IPS-20b (cell line): ENCODE data around the gene FGR.
"Not testable (repeated sequence)": the region's sequence is repeated elsewhere in the genome, so short reads cannot be mapped to it uniquely, and the experiment has no call there.

Experiments
- H3K27ac ChIP-seq: one replicate; pipeline ENCODE4 v1.5.1; 2013; ENCODE audit warnings: low read length
- H3K27me3 ChIP-seq: 2 replicates; pipeline ENCODE4 v1.6.1; 2013; ENCODE audit warnings: mild to moderate bottlenecking, low read length, inconsistent platforms; ENCODE audit not compliant: insufficient read depth
- H3K36me3 ChIP-seq: 2 replicates; pipeline ENCODE4 v1.6.1; 2013; ENCODE audit warnings: low read depth, mild to moderate bottlenecking, inconsistent platforms, low read length, moderate library complexity; ENCODE audit not compliant: insufficient read depth
- H3K4me1 ChIP-seq: 2 replicates; pipeline ENCODE4 v1.6.1; 2013; ENCODE audit warnings: mild to moderate bottlenecking, control low read depth, inconsistent platforms, low read length, moderate library complexity; ENCODE audit not compliant: insufficient read depth
- H3K4me3 ChIP-seq: 2 replicates; pipeline ENCODE4 v1.5.1; 2013; ENCODE audit warnings: mild to moderate bottlenecking, low read length, inconsistent platforms
- H3K9ac ChIP-seq: 2 replicates; pipeline ENCODE4 v1.6.1; 2013; ENCODE audit warnings: low read depth, mild to moderate bottlenecking, inconsistent platforms, low read length, moderate library complexity
- H3K9me3 ChIP-seq: 2 replicates; pipeline ENCODE4 v1.6.1; 2013; ENCODE audit warnings: mild to moderate bottlenecking, low read depth, low read length, inconsistent platforms; ENCODE audit not compliant: insufficient read depth

The FGR gene

DNA sequence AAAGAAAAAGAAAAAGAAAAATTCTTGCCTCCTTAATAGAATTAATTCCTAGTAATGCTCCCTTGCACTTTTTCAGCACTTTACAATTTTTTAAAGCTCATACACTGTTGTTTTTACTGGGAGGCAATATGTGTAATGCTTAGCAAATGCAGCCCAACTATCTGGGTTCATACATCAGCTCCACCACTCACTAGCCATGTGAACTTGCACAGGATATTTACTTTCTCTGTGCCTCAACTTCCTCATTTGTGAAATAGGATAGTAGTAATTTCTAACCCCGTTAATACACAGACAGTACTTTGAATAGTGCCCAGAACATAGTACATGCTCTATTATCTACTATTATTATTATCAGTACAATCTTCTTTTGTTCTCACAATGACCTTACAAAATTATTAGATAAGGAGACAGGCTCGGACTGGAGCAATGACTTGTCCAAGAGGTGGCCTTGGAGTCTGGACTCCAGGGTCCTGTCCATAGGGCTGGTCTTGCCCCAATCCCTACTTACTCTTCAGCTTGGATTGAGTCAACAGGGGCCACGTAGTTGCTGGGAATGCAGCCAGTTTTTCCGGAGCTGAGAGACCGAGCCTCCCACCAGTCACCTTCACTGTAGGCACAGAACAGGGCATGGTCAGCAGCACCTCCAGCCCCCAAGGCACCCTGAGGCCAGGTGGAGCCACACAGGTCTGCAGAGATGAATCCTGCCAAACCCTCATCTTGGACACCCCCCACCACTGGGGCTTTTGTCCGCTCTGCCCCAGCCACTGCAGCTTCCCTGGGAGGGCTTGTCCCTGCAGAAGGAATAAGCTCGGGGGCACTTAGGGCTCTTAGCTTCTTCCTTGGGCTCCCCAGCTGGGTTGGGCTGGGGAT lies 13.7 kb downstream of the FGR start:
- H3K9ac ChIP-seq: no peak overlapping the region
- H3K4me1 ChIP-seq: peaks cover 7% of the 10 kb centered on the region; the same call in 1 of the 2 replicates

DNA sequence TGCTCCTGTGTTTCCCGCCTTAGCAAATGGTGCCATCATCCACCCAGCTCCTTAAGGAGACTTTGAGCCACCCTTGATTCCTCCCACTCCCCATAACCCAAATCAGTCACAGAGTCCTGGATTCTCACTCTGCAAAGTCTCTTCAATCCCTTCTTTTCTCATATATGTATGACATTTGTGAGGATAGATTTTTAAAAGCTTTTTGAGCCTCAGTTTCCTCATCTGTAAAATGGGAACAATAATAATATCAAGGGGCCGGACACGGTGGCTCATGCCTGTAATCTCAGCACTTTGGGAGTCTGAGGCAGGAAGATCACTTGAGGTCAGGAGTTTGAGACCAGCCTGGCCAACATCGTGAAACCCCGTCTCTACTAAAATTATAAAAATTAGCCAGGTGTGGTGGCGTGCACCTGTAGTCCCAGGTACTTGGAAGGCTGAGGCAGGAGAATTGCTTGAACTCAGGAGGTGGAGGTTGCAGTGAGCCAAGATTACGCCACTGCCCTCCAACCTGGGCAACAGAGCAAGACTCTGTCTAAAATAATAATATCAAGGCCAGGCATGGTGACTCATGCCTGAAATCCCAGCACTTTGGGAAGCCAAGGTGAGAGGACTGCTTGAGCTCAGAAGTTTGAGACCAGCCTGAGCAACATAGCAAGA lies 15.1 kb downstream of the FGR start:
- peaks cover 17% of the 10 kb centered on the region for H3K27me3 ChIP-seq
- not testable (repeated sequence) for H3K9ac ChIP-seq, H3K9me3 ChIP-seq, H3K4me1 ChIP-seq, H3K4me3 ChIP-seq, H3K27ac ChIP-seq, H3K36me3 ChIP-seq

More for the DNA sequence above, 13.7 kb downstream of the FGR start:
- Histone ChIP-seq H3K27me3 (peaks cover 5% of the 10 kb centered on the region; the same call in 1 of the 2 replicates), H3K9me3 (no peaks in the 10 kb centered on the region), H3K4me3 (no peak overlapping the region), H3K36me3 (no peaks in the 10 kb centered on the region), H3K27ac (no peak overlapping the region)

DNA sequence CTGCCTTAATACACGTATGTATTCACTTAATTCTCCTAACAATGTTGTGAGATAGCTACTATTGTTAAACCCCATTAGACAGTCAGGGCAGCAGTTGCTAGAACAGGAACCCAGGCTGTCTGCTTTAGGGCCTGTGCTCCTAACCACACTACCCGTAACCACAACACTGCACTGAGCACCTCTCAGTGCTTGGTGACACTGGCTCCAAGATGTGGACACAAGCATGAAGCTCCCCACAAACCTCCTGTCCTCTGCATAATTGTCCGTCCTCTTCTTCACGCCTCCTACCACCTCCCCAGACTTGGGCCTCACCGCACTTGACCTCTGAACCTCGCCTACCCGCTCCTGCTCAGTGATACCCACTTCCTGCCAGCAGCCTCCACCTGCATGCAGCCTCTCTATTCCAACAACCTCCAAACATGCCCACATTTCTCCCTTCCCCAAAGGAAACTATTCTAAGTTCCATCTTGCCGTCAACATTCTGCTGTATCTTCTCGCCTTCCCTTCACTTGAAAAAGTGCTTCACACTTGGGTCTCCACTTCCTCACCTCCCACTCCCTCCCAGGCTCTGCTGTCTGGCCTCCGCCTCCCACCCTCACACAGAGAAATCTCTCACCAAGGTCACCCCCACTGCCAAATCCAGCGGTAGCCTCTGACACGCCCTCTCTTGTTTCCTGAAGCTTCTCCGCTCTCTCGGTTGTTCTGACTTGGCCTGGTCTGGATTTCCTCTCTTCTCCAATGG lies 16.5 kb downstream of the FGR start:
- Histone ChIP-seq H3K9me3 (no peaks in the 10 kb centered on the region), H3K4me3 (no peak overlapping the region), H3K36me3 (no peaks in the 10 kb centered on the region), H3K9ac (no peak overlapping the region), H3K27ac (no peak overlapping the region), H3K4me1 (peaks cover 7% of the 10 kb centered on the region; the same call in 1 of the 2 replicates), H3K27me3 (peaks cover 17% of the 10 kb centered on the region)

- Histone ChIP-seq H3K9ac (no peak overlapping the region), H3K36me3 (no peaks in the 10 kb centered on the region), H3K4me3 (no peak overlapping the region), H3K27ac (no peak overlapping the region), H3K9me3 (no peaks in the 10 kb centered on the region), H3K27me3 (peaks cover 17% of the 10 kb centered on the region), H3K4me1 (no peaks in the 10 kb centered on the region)
Observed at GRCh38 chr1:27617420-27617819, 17.6 kb downstream of the FGR start.

DNA sequence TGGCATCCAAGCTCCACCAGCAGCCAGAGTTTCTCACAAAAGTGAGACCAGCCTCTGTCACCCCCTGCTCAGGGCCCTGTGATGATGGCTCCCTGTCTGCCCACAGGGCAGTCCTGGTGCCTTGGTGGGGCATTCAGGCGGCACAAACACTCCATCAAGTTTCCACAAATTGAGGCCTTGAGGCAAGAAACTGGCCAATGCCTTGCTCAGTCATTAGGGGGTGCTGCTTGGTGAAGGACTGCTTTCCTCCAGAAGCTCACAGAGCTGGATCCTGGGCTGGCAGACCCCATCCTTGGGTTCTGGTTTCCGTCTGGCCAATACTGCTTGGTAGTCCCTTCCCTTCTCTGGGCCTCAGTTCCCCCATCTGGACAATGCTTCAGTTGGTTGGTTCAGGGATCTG lies 18.5 kb downstream of the FGR start:
- no peak overlapping the region for H3K9ac ChIP-seq
- H3K4me1 ChIP-seq: no peaks in the 10 kb centered on the region
- H3K27ac ChIP-seq: no peak overlapping the region
- no peak overlapping the region for H3K4me3 ChIP-seq
- no peaks in the 10 kb centered on the region for H3K36me3 ChIP-seq
- peaks cover 17% of the 10 kb centered on the region for H3K27me3 ChIP-seq
- H3K9me3 ChIP-seq: no peaks in the 10 kb centered on the region

GRCh38 chr1:27615346-27616192 lies 19.4 kb downstream of the FGR start:
- no peak overlapping the region for H3K27ac ChIP-seq
- no peaks in the 10 kb centered on the region for H3K36me3 ChIP-seq
- H3K27me3 ChIP-seq: peaks cover 17% of the 10 kb centered on the region
- H3K9me3 ChIP-seq: no peaks in the 10 kb centered on the region
- peak overlapping the region; percentile 86 for H3K4me3 ChIP-seq
- no peaks in the 10 kb centered on the region for H3K4me1 ChIP-seq
- H3K9ac ChIP-seq: no peak overlapping the region

DNA sequence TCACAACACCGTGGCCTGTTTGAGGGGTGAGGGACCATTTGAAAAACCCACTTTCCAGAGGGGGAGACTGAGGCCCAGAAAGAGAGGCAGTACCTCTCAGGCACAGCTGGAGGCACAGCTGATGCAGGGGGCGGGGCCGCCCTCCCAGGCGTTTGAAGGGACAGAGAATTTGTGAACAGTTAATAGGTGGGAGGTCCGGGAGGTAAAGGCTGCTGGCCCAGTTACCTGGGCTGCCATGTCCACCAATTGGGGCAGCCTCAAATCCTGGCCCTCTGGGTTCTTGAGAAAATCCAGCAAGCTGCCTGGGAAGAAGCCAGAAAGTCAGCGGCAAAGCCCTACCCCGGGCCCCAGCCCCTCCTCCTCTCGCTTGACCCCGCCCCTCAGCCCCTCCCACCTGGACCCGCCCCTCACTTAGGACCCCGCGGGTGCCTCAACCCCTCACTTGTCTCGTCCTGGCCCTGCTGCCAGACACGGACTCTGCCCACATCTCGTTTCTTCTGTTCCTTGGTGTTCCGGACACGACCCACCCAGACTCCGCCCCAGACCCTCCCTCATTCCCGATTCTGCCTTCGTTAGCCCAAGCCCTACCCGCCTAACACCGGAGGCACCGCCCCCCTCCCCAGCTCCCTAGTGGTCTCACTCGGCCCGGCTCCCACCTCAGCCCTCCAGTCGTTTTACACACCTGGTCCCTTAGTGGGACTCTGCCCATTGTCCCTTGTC lies 20.2 kb downstream of the FGR start:
- Histone ChIP-seq H3K36me3 (no peaks in the 10 kb centered on the region), H3K27me3 (peaks cover 17% of the 10 kb centered on the region), H3K4me3 (peak overlapping the region; percentile 86), H3K9ac (no peak overlapping the region), H3K27ac (no peak overlapping the region), H3K9me3 (no peaks in the 10 kb centered on the region), H3K4me1 (no peaks in the 10 kb centered on the region)

GRCh38 chr1:27614043-27614624 lies 20.9 kb downstream of the FGR start:
- H3K27me3 ChIP-seq: peaks cover 17% of the 10 kb centered on the region
- H3K9ac ChIP-seq: no peak overlapping the region
- H3K4me3 ChIP-seq: peak overlapping the region; percentile 86; the same call in 1 of the 2 replicates
- no peak overlapping the region for H3K27ac ChIP-seq
- H3K36me3 ChIP-seq: no peaks in the 10 kb centered on the region
- no peaks in the 10 kb centered on the region for H3K4me1 ChIP-seq
- no peaks in the 10 kb centered on the region for H3K9me3 ChIP-seq

DNA sequence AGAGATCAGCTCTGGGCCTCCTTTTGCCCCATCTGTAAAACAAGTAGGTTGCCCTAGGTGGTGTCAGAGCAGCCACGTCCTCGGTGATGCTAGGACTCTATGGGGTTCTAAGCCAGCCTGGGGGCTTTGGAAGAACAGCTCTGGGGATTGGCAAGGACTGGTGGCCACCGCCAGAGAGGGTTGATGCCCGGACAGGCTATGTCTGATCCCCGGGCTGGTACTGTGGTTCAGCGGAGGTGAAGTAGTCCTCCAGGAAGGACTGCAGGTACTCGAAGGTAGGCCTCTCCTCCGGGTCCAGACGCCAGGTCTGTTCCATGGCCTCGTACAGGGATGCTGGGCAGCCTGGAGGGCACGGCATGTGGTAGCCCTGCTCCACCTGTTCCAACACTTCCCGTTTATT lies 22.3 kb downstream of the FGR start:
- Histone ChIP-seq H3K9ac (no peak overlapping the region), H3K27me3 (peaks cover 17% of the 10 kb centered on the region), H3K4me1 (peaks cover 4% of the 10 kb centered on the region), H3K27ac (no peak overlapping the region), H3K36me3 (no peaks in the 10 kb centered on the region), H3K4me3 (no peak overlapping the region), H3K9me3 (no peaks in the 10 kb centered on the region)

GRCh38 chr1:27611450-27611849 lies 23.5 kb downstream of the FGR start:
- H3K9me3 ChIP-seq: no peaks in the 10 kb centered on the region
- H3K27me3 ChIP-seq: peaks cover 14% of the 10 kb centered on the region
- peaks cover 15% of the 10 kb centered on the region for H3K4me1 ChIP-seq

More at GRCh38 chr1:27611450-27611849, 23.5 kb downstream of the FGR start:
- H3K27ac ChIP-seq: no peak overlapping the region
- H3K4me3 ChIP-seq: no peak overlapping the region
- H3K36me3 ChIP-seq: no peaks in the 10 kb centered on the region
- no peak overlapping the region for H3K9ac ChIP-seq
